ENCODE measurements around the gene CDIPT. TPM values are rescaled to one million over a fixed set of nuclear protein-coding genes. Genes with fewer than 3 reads are reported as not detected.

CDIPT gene
- total RNA-seq, 1 experiment from 2014 or later: 60.5 TPM

DNA sequence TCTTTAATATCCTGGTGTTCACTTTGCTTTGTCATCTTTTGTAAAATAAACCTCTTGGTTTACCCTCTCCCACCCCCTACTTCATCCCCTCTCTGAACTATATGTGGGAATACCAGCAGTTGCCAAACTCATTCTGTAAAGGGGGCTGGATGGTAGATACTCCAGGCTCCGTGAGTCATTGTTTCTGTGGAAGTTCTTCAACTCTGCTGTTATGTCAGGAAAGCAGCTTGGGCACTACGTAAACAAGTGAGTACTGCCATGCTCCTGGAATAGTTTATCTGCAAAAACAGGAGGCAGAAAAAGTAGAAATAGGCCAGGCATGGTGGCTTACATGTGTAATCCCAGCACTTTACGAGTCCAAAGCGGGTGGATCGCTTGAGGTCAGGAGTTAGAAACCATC, 25.2 kb downstream of the CDIPT start:
- Histone ChIP-seq H2AFZ (ENCODE audit: low read length) (no peak overlapping the region), H3K4me1 (ENCODE audit: insufficient read depth, low read length) (no peaks in the 10 kb centered on the region), H4K20me1 (ENCODE audit: low read length) (no peaks in the 10 kb centered on the region), H3K27ac (ENCODE audit: low read length) (no peak overlapping the region), H3K4me3 (ENCODE audit: low read length) (no peak overlapping the region), H3K9me3 (ENCODE audit: low read length) (no peaks in the 10 kb centered on the region), H3K9ac (ENCODE audit: low read length) (no peak overlapping the region), H3K36me3 (ENCODE audit: low read depth, low read length) (no peaks in the 10 kb centered on the region), H3F3A (ENCODE audit: low read length, unreplicated experiment) (no peaks in the 10 kb centered on the region), H3K4me2 (ENCODE audit: low read length) (no peak overlapping the region), H3K27me3 (ENCODE audit: low read length) (no peaks in the 10 kb centered on the region), H3K9me2 (replicated peaks; ENCODE audit: low read length) (no peaks in the 10 kb centered on the region), H3K79me2 (ENCODE audit: low read length) (no peaks in the 10 kb centered on the region)
- no peak for ATAC-seq
- no peak for DNase-seq
- POLR2A ChIA-PET (ENCODE audit: unreplicated experiment): no interaction called here
- TF ChIP-seq EZH2phosphoT487 (IDR thresholded peaks at IDR 0.05; ENCODE audit: borderline replicate concordance, low read length) (no peak), EZH2 (IDR thresholded peaks at IDR 0.05; ENCODE audit: low read length, unreplicated experiment) (no peak)
- TF ChIP-seq, protein P1, sequence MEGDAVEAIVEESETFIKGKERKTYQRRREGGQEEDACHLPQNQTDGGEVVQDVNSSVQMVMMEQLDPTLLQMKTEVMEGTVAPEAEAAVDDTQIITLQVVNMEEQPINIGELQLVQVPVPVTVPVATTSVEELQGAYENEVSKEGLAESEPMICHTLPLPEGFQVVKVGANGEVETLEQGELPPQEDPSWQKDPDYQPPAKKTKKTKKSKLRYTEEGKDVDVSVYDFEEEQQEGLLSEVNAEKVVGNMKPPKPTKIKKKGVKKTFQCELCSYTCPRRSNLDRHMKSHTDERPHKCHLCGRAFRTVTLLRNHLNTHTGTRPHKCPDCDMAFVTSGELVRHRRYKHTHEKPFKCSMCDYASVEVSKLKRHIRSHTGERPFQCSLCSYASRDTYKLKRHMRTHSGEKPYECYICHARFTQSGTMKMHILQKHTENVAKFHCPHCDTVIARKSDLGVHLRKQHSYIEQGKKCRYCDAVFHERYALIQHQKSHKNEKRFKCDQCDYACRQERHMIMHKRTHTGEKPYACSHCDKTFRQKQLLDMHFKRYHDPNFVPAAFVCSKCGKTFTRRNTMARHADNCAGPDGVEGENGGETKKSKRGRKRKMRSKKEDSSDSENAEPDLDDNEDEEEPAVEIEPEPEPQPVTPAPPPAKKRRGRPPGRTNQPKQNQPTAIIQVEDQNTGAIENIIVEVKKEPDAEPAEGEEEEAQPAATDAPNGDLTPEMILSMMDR (conservative IDR thresholded peaks at IDR 0.05; ENCODE audit: low read depth, low read length): no peak
- no TSS peak for BruUV-seq (replicated peaks)
- CTCF ChIA-PET: interaction anchor here (0.6 kb wide), 1 partner anchor 21 kb away, joined by 3 read pairs; no protein-coding TSS in a partner anchor
- intact Hi-C loops (cut with micrococcal nuclease): no loop called here

DNA sequence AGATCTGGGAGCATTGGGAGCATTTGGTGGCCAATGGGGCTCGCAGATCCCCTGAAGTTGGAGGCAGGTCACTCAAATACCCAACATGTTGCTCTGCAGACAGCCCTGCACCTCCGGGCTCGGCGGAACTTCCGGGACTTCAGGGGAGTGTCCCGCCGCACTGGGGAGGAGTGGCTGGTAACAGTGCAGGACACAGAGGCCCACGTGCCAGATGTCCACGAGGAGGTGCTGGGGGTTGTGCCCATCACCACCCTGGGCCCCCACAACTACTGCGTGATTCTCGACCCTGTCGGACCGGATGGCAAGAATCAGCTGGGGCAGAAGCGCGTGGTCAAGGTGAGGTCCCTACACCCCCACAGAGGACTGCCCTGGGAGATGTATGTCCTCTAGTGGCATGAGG, 26.4 kb downstream of the CDIPT start:
- CTCF ChIA-PET: no interaction called here
- TF ChIP-seq, protein P1 (conservative IDR thresholded peaks at IDR 0.05; ENCODE audit: low read depth, low read length): no peak
- TF ChIP-seq EZH2phosphoT487 (IDR thresholded peaks at IDR 0.05; ENCODE audit: borderline replicate concordance, low read length) (no peak), EZH2 (IDR thresholded peaks at IDR 0.05; ENCODE audit: low read length, unreplicated experiment) (no peak)
- no peak overlapping the region for H3K4me2 ChIP-seq (ENCODE audit: low read length)
- no peaks in the 10 kb centered on the region for H3K27me3 ChIP-seq (ENCODE audit: low read length)
- no peaks in the 10 kb centered on the region for H3F3A ChIP-seq (ENCODE audit: low read length, unreplicated experiment)
- H3K4me1 ChIP-seq (ENCODE audit: insufficient read depth, low read length): no peaks in the 10 kb centered on the region
- no TSS peak for BruUV-seq (replicated peaks)
- H3K27ac ChIP-seq (ENCODE audit: low read length): no peak overlapping the region
- no peaks in the 10 kb centered on the region for H3K9me2 ChIP-seq (replicated peaks; ENCODE audit: low read length)
- DNase-seq: no peak
- H3K79me2 ChIP-seq (ENCODE audit: low read length): no peaks in the 10 kb centered on the region
- intact Hi-C loops (cut with micrococcal nuclease): no loop called here
- no peaks in the 10 kb centered on the region for H3K36me3 ChIP-seq (ENCODE audit: low read depth, low read length)
- ATAC-seq: no peak
- H3K9ac ChIP-seq (ENCODE audit: low read length): no peak overlapping the region
- no peaks in the 10 kb centered on the region for H4K20me1 ChIP-seq (ENCODE audit: low read length)
- POLR2A ChIA-PET (ENCODE audit: unreplicated experiment): no interaction called here
- no peaks in the 10 kb centered on the region for H3K9me3 ChIP-seq (ENCODE audit: low read length)
- no peak overlapping the region for H3K4me3 ChIP-seq (ENCODE audit: low read length)
- no peak overlapping the region for H2AFZ ChIP-seq (ENCODE audit: low read length)

DNA sequence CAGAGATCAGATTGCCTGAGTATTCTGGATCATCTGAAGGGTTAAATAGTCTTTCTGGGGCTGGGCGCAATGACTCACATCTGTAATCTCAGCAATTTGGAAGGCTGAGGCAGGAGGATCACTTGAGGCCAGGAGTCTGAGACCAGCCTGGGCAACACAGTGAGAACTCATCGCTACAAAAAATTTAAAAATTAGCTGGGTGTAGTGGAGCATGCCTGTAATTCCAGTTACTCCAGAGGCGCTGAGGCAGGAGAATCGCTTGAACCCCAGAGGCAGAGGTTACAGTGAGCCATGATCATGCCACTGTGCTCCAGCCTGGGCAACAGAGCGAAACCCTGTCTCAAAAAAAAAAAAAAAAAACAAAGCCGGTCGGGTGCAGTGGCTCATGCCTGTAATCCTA, 27.1 kb downstream of the CDIPT start:
- Histone ChIP-seq H3K4me3 (ENCODE audit: low read length) (no peak overlapping the region), H3K4me2 (ENCODE audit: low read length) (no peak overlapping the region), H3K4me1 (ENCODE audit: insufficient read depth, low read length) (no peaks in the 10 kb centered on the region), H3K27ac (ENCODE audit: low read length) (no peak overlapping the region), H4K20me1 (ENCODE audit: low read length) (no peaks in the 10 kb centered on the region), H3K79me2 (ENCODE audit: low read length) (no peaks in the 10 kb centered on the region), H3K9me2 (replicated peaks; ENCODE audit: low read length) (no peaks in the 10 kb centered on the region), H3F3A (ENCODE audit: low read length, unreplicated experiment) (no peaks in the 10 kb centered on the region), H3K36me3 (ENCODE audit: low read depth, low read length) (no peaks in the 10 kb centered on the region), H3K9ac (ENCODE audit: low read length) (no peak overlapping the region), H2AFZ (ENCODE audit: low read length) (no peak overlapping the region), H3K9me3 (ENCODE audit: low read length) (no peaks in the 10 kb centered on the region), H3K27me3 (ENCODE audit: low read length) (no peaks in the 10 kb centered on the region)
- ATAC-seq (no peak), DNase-seq (no peak)
- no TSS peak for BruUV-seq (replicated peaks)
- CTCF ChIA-PET: no interaction called here
- intact Hi-C loops (cut with micrococcal nuclease): no loop called here
- POLR2A ChIA-PET (ENCODE audit: unreplicated experiment): no interaction called here
- TF ChIP-seq, protein P1 (conservative IDR thresholded peaks at IDR 0.05; ENCODE audit: low read depth, low read length): no peak
- TF ChIP-seq EZH2phosphoT487 (IDR thresholded peaks at IDR 0.05; ENCODE audit: borderline replicate concordance, low read length): no peak
- TF ChIP-seq EZH2 (IDR thresholded peaks at IDR 0.05; ENCODE audit: low read length, unreplicated experiment): no peak
